GM12878 (cell line): ENCODE data around the gene DNAH2. TPM values are rescaled to one million over a fixed set of nuclear protein-coding genes. Genes with fewer than 3 reads are reported as not detected.
A peak's percentile ranks its signal among the peaks of the same experiment; 100 is the strongest.

Experiments used
- BCL11A ChIP-seq: IDR thresholded peaks from 2 replicates; pipeline ENCODE4 v1.6.1; 2011; ENCODE audit warnings: low read depth, low read length
- CEBPB ChIP-seq, 2 experiments: fragments of 150-350 bp in 1 of 2; IDR thresholded peaks; 2 replicates each; pipeline ENCODE4 v1.6.1; 2012 to 2014; ENCODE audit warnings: low read depth in 2 of 2, low read length in 2 of 2, borderline replicate concordance in 1 of 2, inconsistent platforms in 1 of 2
- CHD1 ChIP-seq: IDR thresholded peaks from 2 replicates; pipeline ENCODE4 v1.6.1; 2012; ENCODE audit warnings: low read depth, low read length, improper control_type of control experiment
- ETV6 ChIP-seq, 2 experiments: fragments of 450-650 bp in 1 of 2; IDR thresholded peaks in 1 of 2; conservative IDR thresholded peaks in 1 of 2; 2 replicates each; pipeline ENCODE4 v1.6.1; 2014; ENCODE audit warnings: antibody characterized with exemption in 1 of 2, borderline replicate concordance in 1 of 2, low read depth in 1 of 2, mild to moderate bottlenecking in 1 of 2, moderate library complexity in 1 of 2
- EZH2 ChIP-seq: IDR thresholded peaks from 2 replicates; pipeline ENCODE4 v1.6.1; 2012; ENCODE audit warnings: low read depth, mild to moderate bottlenecking, control low read depth, inconsistent platforms, low read length, borderline replicate concordance; ENCODE audit not compliant: control insufficient read depth
- IRF4 ChIP-seq: IDR thresholded peaks from 2 replicates; pipeline ENCODE4 v1.6.1; 2011; ENCODE audit warnings: low read depth, low read length
- JUND ChIP-seq: IDR thresholded peaks from 2 replicates; pipeline ENCODE4 v1.6.1; 2012; ENCODE audit warnings: low read depth, mild to moderate bottlenecking, low read length, improper control_type of control experiment, moderate library complexity
- MTA3 ChIP-seq: IDR thresholded peaks from 2 replicates; pipeline ENCODE4 v1.6.1; 2012; ENCODE audit warnings: low read length, inconsistent platforms, borderline replicate concordance
- MYB ChIP-seq: fragments of 150-350 bp; IDR thresholded peaks from 2 replicates; pipeline ENCODE4 v1.6.1; 2014; ENCODE audit warnings: mild to moderate bottlenecking, low read depth, low read length, borderline replicate concordance
- PKNOX1 ChIP-seq: fragments of 450-650 bp; IDR thresholded peaks from 2 replicates; pipeline ENCODE4 v1.6.1; 2016; ENCODE audit warnings: mild to moderate bottlenecking
- POLR2AphosphoS5 ChIP-seq: IDR thresholded peaks from 2 replicates; pipeline ENCODE4 v1.6.1; 2011; ENCODE audit warnings: mild to moderate bottlenecking, low read length, inconsistent platforms
- REST ChIP-seq: IDR thresholded peaks from 2 replicates; pipeline ENCODE4 v1.6.1; 2012; ENCODE audit warnings: mild to moderate bottlenecking, low read depth, low read length
- SMAD5 ChIP-seq: IDR thresholded peaks from 2 replicates; pipeline ENCODE4 v1.6.1; 2016; ENCODE audit warnings: antibody characterized with exemption, low read depth
- SPI1 ChIP-seq: IDR thresholded peaks from 2 replicates; pipeline ENCODE4 v1.6.1; 2011; ENCODE audit warnings: low read depth, mild to moderate bottlenecking, low read length, moderate library complexity, borderline replicate concordance; ENCODE audit not compliant: insufficient read depth
- STAT3 ChIP-seq: IDR thresholded peaks from 2 replicates; pipeline ENCODE4 v1.6.1; 2011; ENCODE audit warnings: low read depth, low read length, improper control_type of control experiment
- ZNF622 ChIP-seq: fragments of 450-650 bp; IDR thresholded peaks from 2 replicates; pipeline ENCODE4 v1.6.1; 2017; ENCODE audit warnings: mild to moderate bottlenecking, inconsistent platforms
- polyA plus RNA-seq, 11 experiments: library from polyadenylated mRNA; depleted of rRNA in 4 of 11; unstranded in 6 of 11; stranded (reverse) in 5 of 11; fragments of >200 nt; fragmentation: Nextera tagmentation in 4 of 11; fragmentation: Illumina TruSeq in 1 of 11; extraction: Ambion mirVana in 4 of 11; extraction: Trizol in 1 of 11; gene quantifications; 1 replicate in 1 of 11; 2 replicates in 10 of 11; pipeline versions ENCODE4 v1.2.1 to v1.2.3, GENCODE V29; 2011 to 2016; ENCODE audit warnings: inconsistent platforms in 2 of 11, missing spikeins in 2 of 11, low read depth in 1 of 11
- total RNA-seq, 4 experiments: library from RNA; depleted of rRNA in 3 of 4; stranded (reverse); fragments of >200 nt in 3 of 4; fragmentation: Illumina TruSeq in 1 of 4; extraction: Trizol in 1 of 4; gene quantifications; 2 replicates each; pipeline versions ENCODE4 v1.2.1 to v1.2.3, GENCODE V29; 2013 to 2021
- TF ChIP-seq, protein P1 (sequence below): fragments of 450-650 bp; IDR thresholded peaks from 2 replicates; pipeline ENCODE4 v1.6.1; 2018; ENCODE audit warnings: borderline replicate concordance, mild to moderate bottlenecking; ENCODE audit not compliant: partially characterized antibody
- TF ChIP-seq, protein P2 (sequence below): fragments of 450-650 bp; IDR thresholded peaks from 2 replicates; pipeline ENCODE4 v1.6.1; 2017; ENCODE audit warnings: antibody characterized with exemption, mild to moderate bottlenecking, moderate library complexity

Gene DNAH2
- total and polyA plus RNA-seq, 10 of the 15 experiments (the other 5 are each of a cell fraction or from before 2014, with no cell fraction given), result not detected

DNA sequence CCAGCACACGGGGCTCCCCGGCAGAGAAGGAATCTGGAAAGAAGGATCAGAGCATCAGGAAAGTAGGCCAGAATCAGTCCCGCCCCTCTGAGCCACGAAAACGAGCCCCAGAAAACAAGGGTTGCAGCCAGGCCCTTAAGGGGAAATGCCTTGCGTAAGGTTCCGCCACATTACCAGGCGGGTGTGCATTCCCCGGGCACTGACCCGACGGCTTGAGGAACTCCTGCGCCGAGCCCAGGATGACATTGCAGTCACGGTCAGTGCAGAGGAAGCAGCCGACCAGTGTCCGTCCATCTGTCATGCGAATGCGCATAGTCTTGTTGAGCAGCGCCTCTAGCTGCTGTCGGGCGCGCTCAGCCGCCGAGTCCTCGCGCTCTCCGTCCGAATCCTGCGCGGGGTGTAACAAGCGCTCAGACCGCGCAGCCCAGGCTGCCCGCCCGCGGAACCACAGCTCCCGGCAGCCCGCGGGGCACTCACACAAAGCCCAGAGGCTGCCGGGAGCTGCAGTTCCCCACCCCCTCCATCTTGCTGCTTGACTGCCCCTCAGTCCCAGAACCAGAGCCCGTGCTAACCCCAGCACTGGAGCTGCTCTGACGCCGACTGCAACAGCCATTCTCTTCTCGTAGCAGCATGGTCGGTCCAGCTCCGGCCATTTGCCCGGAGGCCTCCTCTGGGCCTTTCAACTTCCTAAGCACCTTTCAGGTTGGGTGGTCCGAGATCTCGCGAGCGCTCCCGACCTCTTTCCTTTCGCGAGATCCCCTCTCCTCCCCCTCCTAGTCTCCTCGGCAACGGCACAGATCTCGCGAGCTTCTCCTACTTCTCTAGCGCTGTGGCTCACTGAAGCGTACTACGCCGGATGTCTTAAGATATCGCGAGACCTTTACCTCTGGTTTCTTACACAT, 139.5 kb downstream of the DNAH2 start, which contains the start of gene NAA38 (continued):
- TF ChIP-seq, protein P1, sequence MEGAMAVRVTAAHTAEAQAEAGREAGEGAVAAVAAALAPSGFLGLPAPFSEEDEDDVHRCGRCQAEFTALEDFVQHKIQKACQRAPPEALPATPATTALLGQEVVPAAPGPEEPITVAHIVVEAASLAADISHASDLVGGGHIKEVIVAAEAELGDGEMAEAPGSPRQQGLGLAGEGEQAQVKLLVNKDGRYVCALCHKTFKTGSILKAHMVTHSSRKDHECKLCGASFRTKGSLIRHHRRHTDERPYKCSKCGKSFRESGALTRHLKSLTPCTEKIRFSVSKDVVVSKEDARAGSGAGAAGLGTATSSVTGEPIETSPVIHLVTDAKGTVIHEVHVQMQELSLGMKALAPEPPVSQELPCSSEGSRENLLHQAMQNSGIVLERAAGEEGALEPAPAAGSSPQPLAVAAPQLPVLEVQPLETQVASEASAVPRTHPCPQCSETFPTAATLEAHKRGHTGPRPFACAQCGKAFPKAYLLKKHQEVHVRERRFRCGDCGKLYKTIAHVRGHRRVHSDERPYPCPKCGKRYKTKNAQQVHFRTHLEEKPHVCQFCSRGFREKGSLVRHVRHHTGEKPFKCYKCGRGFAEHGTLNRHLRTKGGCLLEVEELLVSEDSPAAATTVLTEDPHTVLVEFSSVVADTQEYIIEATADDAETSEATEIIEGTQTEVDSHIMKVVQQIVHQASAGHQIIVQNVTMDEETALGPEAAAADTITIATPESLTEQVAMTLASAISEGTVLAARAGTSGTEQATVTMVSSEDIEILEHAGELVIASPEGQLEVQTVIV, result no peak
- TF ChIP-seq SMAD5 (no peak), STAT3 (no peak), BCL11A (no peak), ETV6 (conservative IDR thresholded peaks at IDR 0.05 in 1 of 2, IDR thresholded peaks at IDR 0.05 in 1 of 2; ENCODE audit: borderline replicate concordance in 1 of 2, low read depth in 1 of 2) (no peak), CEBPB (IDR thresholded peaks at IDR 0.05; ENCODE audit: borderline replicate concordance in 1 of 2, low read depth in 2 of 2, low read length in 2 of 2) (no peak), POLR2AphosphoS5 (peak; percentile 88), SPI1 (peak; percentile 19; the same call in 1 of the 2 replicates), IRF4 (no peak), JUND (no peak), MYB (no peak), MTA3 (no peak; the same call in 1 of the 2 replicates), REST (no peak), EZH2 (no peak), PKNOX1 (peak; percentile 74), CHD1 (no peak), ZNF622 (no peak)
- TF ChIP-seq, protein P2, sequence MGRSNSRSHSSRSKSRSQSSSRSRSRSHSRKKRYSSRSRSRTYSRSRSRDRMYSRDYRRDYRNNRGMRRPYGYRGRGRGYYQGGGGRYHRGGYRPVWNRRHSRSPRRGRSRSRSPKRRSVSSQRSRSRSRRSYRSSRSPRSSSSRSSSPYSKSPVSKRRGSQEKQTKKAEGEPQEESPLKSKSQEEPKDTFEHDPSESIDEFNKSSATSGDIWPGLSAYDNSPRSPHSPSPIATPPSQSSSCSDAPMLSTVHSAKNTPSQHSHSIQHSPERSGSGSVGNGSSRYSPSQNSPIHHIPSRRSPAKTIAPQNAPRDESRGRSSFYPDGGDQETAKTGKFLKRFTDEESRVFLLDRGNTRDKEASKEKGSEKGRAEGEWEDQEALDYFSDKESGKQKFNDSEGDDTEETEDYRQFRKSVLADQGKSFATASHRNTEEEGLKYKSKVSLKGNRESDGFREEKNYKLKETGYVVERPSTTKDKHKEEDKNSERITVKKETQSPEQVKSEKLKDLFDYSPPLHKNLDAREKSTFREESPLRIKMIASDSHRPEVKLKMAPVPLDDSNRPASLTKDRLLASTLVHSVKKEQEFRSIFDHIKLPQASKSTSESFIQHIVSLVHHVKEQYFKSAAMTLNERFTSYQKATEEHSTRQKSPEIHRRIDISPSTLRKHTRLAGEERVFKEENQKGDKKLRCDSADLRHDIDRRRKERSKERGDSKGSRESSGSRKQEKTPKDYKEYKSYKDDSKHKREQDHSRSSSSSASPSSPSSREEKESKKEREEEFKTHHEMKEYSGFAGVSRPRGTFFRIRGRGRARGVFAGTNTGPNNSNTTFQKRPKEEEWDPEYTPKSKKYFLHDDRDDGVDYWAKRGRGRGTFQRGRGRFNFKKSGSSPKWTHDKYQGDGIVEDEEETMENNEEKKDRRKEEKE, result no peak
